ENCODE measurements around the gene XYLT1.

XYLT1 gene

DNA sequence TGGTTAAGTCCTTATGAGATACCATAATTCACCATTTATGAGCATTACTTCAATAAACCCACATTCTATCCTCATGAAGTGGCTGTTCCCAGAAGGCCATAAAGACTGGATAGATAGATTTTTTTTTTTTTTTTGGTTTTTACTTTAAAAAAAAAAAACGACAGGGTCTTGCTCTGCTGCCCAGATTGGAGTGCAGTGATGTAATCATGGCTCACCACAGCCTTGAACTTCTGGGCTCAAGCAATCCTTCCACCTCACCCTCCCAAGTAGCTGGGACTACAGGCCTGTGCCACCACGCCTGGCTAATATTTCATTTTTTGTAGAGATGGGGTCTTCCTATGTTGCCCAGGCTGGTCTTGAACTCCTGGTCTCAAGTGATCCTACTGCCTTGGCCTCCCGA lies 102.3 kb downstream of the XYLT1 start:
- no peak for DNase-seq (ENCODE audit: low read depth)
- TF ChIP-seq CTCF (IDR thresholded peaks at IDR 0.05; ENCODE audit: insufficient read depth, low read depth, low read length, missing control alignments), result no peak
- no peak overlapping the region for H3K4me3 ChIP-seq (ENCODE audit: low read length)

GRCh38 chr16:17367923-17368322 lies 102.8 kb downstream of the XYLT1 start:
- TF ChIP-seq CTCF (IDR thresholded peaks at IDR 0.05; ENCODE audit: insufficient read depth, low read depth, low read length, missing control alignments), result no peak
- no peak for DNase-seq (ENCODE audit: low read depth)
- H3K4me3 ChIP-seq (ENCODE audit: low read length), result no peak overlapping the region

DNA sequence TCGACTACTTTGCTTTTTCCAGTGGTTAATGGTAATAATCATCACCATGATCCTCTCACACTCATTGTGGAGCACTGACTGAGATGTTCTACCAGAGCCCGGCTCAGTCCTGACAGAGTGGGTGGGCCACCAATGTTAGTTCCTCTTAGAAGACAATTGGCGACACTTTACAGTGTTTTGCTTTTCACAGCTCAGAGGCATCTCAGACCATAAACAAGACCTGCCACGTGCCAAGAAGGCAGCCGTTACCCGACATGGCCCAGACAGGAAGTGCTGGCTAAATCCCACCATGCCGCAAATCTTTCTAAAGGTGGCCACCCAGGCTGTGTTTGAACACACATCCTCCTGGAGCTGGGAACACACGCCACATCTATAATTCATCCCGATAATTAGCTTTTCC lies 103.7 kb downstream of the XYLT1 start:
- DNase-seq (ENCODE audit: low read depth), result no peak
- H3K4me3 ChIP-seq (ENCODE audit: low read length), result no peak overlapping the region
- no peak for TF ChIP-seq CTCF (IDR thresholded peaks at IDR 0.05; ENCODE audit: insufficient read depth, low read depth, low read length, missing control alignments)

GRCh38 chr16:17366299-17366961 lies 104.3 kb downstream of the XYLT1 start:
- no peak overlapping the region for H3K4me3 ChIP-seq (ENCODE audit: low read length)
- DNase-seq (ENCODE audit: low read depth), result no peak
- TF ChIP-seq CTCF (IDR thresholded peaks at IDR 0.05; ENCODE audit: insufficient read depth, low read depth, low read length, missing control alignments), result no peak

- no peak overlapping the region for H3K4me3 ChIP-seq (ENCODE audit: low read length)
- no peak for TF ChIP-seq CTCF (IDR thresholded peaks at IDR 0.05; ENCODE audit: insufficient read depth, low read depth, low read length, missing control alignments)
- DNase-seq (ENCODE audit: low read depth), result no peak
Observed at GRCh38 chr16:17365591-17366298, 105.0 kb downstream of the XYLT1 start.

DNA sequence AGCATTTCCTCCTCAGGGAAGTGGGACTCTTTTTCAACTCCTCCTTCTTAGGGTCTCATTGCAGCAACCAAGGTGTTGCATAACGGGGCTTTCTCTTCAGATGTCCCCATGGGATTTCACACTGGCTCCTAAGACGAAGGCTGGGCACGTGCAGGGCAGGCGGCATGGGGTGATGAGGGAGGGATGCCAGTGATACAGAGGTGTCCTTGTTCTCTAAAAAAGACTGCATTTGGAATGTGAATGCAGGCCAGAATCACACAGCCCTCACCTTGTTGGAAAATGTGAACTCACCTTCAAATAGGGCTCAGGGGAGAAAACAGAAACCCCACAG lies 105.6 kb downstream of the XYLT1 start:
- H3K4me3 ChIP-seq (ENCODE audit: low read length), result no peak overlapping the region
- TF ChIP-seq CTCF (IDR thresholded peaks at IDR 0.05; ENCODE audit: insufficient read depth, low read depth, low read length, missing control alignments), result no peak
- no peak for DNase-seq (ENCODE audit: low read depth)
